ENCODE measurements around the gene DCC. TPM values are rescaled to one million over a fixed set of nuclear protein-coding genes. Genes with fewer than 3 reads are reported as not detected.
A peak's percentile ranks its signal among the peaks of the same experiment; 100 is the strongest.

Gene DCC
- total RNA-seq, 1 donor from 2014 or later: 5.6 TPM

- no peak for DNase-seq
- TF ChIP-seq CTCF (IDR thresholded peaks at IDR 0.05; ENCODE audit: partially characterized antibody, unreplicated experiment): no peak
- Mint-ChIP-seq H3K27ac (ENCODE audit: unreplicated experiment) (no peak overlapping the region), H3K4me3 (ENCODE audit: unreplicated experiment) (no peak overlapping the region), H3K36me3 (ENCODE audit: unreplicated experiment) (no peaks in the 10 kb centered on the region), H3K4me1 (ENCODE audit: low read depth, unreplicated experiment) (no peaks in the 10 kb centered on the region), H3K9me3 (ENCODE audit: unreplicated experiment) (no peaks in the 10 kb centered on the region), H3K27me3 (ENCODE audit: unreplicated experiment) (no peaks in the 10 kb centered on the region)
Observed at GRCh38 chr18:53040286-53040685, 700.3 kb downstream of the DCC start.

- Mint-ChIP-seq H3K36me3 (ENCODE audit: unreplicated experiment) (no peaks in the 10 kb centered on the region), H3K27me3 (ENCODE audit: unreplicated experiment) (no peaks in the 10 kb centered on the region), H3K4me1 (ENCODE audit: low read depth, unreplicated experiment) (peaks cover 3% of the 10 kb centered on the region), H3K27ac (ENCODE audit: unreplicated experiment) (no peak overlapping the region), H3K9me3 (ENCODE audit: unreplicated experiment) (no peaks in the 10 kb centered on the region), H3K4me3 (ENCODE audit: unreplicated experiment) (no peak overlapping the region)
- TF ChIP-seq CTCF (IDR thresholded peaks at IDR 0.05; ENCODE audit: partially characterized antibody, unreplicated experiment): no peak
- DNase-seq: no peak
Observed at GRCh38 chr18:53056064-53056463, 716.1 kb downstream of the DCC start.

GRCh38 chr18:53070788-53071187 lies 730.8 kb downstream of the DCC start:
- peak; percentile 59 for DNase-seq
- no peaks in the 10 kb centered on the region for H3K36me3 Mint-ChIP-seq (ENCODE audit: unreplicated experiment)
- no peaks in the 10 kb centered on the region for H3K9me3 Mint-ChIP-seq (ENCODE audit: unreplicated experiment)
- peaks cover 21% of the 10 kb centered on the region for H3K4me1 Mint-ChIP-seq (ENCODE audit: low read depth, unreplicated experiment)
- TF ChIP-seq CTCF (IDR thresholded peaks at IDR 0.05; ENCODE audit: partially characterized antibody, unreplicated experiment): no peak
- H3K27ac Mint-ChIP-seq (ENCODE audit: unreplicated experiment): peak overlapping the region; percentile 90
- H3K4me3 Mint-ChIP-seq (ENCODE audit: unreplicated experiment): peak overlapping the region; percentile 15
- peaks cover 3% of the 10 kb centered on the region for H3K27me3 Mint-ChIP-seq (ENCODE audit: unreplicated experiment)

GRCh38 chr18:53080687-53081086 lies 740.7 kb downstream of the DCC start:
- no peaks in the 10 kb centered on the region for H3K9me3 Mint-ChIP-seq (ENCODE audit: unreplicated experiment)
- no peaks in the 10 kb centered on the region for H3K27me3 Mint-ChIP-seq (ENCODE audit: unreplicated experiment)
- H3K36me3 Mint-ChIP-seq (ENCODE audit: unreplicated experiment): no peaks in the 10 kb centered on the region
- DNase-seq: no peak
- TF ChIP-seq CTCF (IDR thresholded peaks at IDR 0.05; ENCODE audit: partially characterized antibody, unreplicated experiment): no peak
- H3K4me3 Mint-ChIP-seq (ENCODE audit: unreplicated experiment): no peak overlapping the region
- no peak overlapping the region for H3K27ac Mint-ChIP-seq (ENCODE audit: unreplicated experiment)
- H3K4me1 Mint-ChIP-seq (ENCODE audit: low read depth, unreplicated experiment): no peaks in the 10 kb centered on the region

GRCh38 chr18:53093636-53094035 lies 753.6 kb downstream of the DCC start:
- peaks cover 4% of the 10 kb centered on the region for H3K4me1 Mint-ChIP-seq (ENCODE audit: low read depth, unreplicated experiment)
- no peak for DNase-seq
- peaks cover 2% of the 10 kb centered on the region for H3K9me3 Mint-ChIP-seq (ENCODE audit: unreplicated experiment)
- no peaks in the 10 kb centered on the region for H3K27me3 Mint-ChIP-seq (ENCODE audit: unreplicated experiment)
- no peaks in the 10 kb centered on the region for H3K36me3 Mint-ChIP-seq (ENCODE audit: unreplicated experiment)
- no peak overlapping the region for H3K27ac Mint-ChIP-seq (ENCODE audit: unreplicated experiment)
- no peak overlapping the region for H3K4me3 Mint-ChIP-seq (ENCODE audit: unreplicated experiment)
- TF ChIP-seq CTCF (IDR thresholded peaks at IDR 0.05; ENCODE audit: partially characterized antibody, unreplicated experiment): no peak
